ENCODE results near the gene PTPN2.
A peak's percentile ranks its signal among the peaks of the same experiment; 100 is the strongest.
"Not testable (repeated sequence)": the region's sequence is repeated elsewhere in the genome, so short reads cannot be mapped to it uniquely, and the experiment has no call there.

The PTPN2 gene

GRCh38 chr18:12765586-12765985 lies 118.5 kb downstream of the PTPN2 start:
- Histone ChIP-seq H3K4me3 (ENCODE audit: low read depth, low read length) (no peak overlapping the region), H3K4me1 (ENCODE audit: control insufficient read depth, insufficient read depth, low read length) (no peaks in the 10 kb centered on the region), H3K9me3 (ENCODE audit: control insufficient read depth, insufficient read depth, low read depth, low read length) (no peaks in the 10 kb centered on the region), H3K27ac (ENCODE audit: extremely low read depth, low read depth, low read length) (no peak overlapping the region), H3K36me3 (ENCODE audit: control insufficient read depth in 2 of 2, insufficient read depth in 1 of 2, low read length in 2 of 2) (no peaks in the 10 kb centered on the region)
- ChIA-PET POLR2A (no interaction called here), CTCF (interaction anchor here (0.6 kb wide), 1 partner anchor 702 kb away, joined by 3 read pairs; no protein-coding TSS in a partner anchor)
- no peak for TF ChIP-seq ZFHX2 (tag by site-specific recombination; conservative IDR thresholded peaks at IDR 0.05)
- TF ChIP-seq ZNF530 (tag by site-specific recombination; IDR thresholded peaks at IDR 0.05; ENCODE audit: low read depth), result no peak
- TF ChIP-seq ZNF223 (tag by site-specific recombination; IDR thresholded peaks at IDR 0.05), result no peak
- TF ChIP-seq TSHZ1 (tag by site-specific recombination; IDR thresholded peaks at IDR 0.05; ENCODE audit: borderline replicate concordance), result no peak
- TF ChIP-seq ZNF324 (tag by site-specific recombination; IDR thresholded peaks at IDR 0.05), result no peak
- TF ChIP-seq HIC1 (tag by site-specific recombination; IDR thresholded peaks at IDR 0.05), result no peak

GRCh38 chr18:12765126-12765525 lies 118.9 kb downstream of the PTPN2 start:
- H3K36me3 ChIP-seq (ENCODE audit: control insufficient read depth in 2 of 2, insufficient read depth in 1 of 2, low read length in 2 of 2), result no peaks in the 10 kb centered on the region
- POLR2A ChIA-PET, result no interaction called here
- no peak overlapping the region for H3K27ac ChIP-seq (ENCODE audit: extremely low read depth, low read depth, low read length)
- no peaks in the 10 kb centered on the region for H3K9me3 ChIP-seq (ENCODE audit: control insufficient read depth, insufficient read depth, low read depth, low read length)
- CTCF ChIA-PET, result interaction anchor here (0.6 kb wide), 1 partner anchor 702 kb away, joined by 3 read pairs; no protein-coding TSS in a partner anchor
- TF ChIP-seq ZNF10 (tag by site-specific recombination; IDR thresholded peaks at IDR 0.05) (peak; percentile 51; the same call in 1 of the 2 replicates), ZNF391 (tag by site-specific recombination; IDR thresholded peaks at IDR 0.05; ENCODE audit: borderline replicate concordance, low read depth) (no peak)
- H3K4me1 ChIP-seq (ENCODE audit: control insufficient read depth, insufficient read depth, low read length), result no peaks in the 10 kb centered on the region
- no peak overlapping the region for H3K4me3 ChIP-seq (ENCODE audit: low read depth, low read length)

GRCh38 chr18:12758566-12758965 lies 125.5 kb downstream of the PTPN2 start:
- H3K4me1 ChIP-seq (ENCODE audit: control insufficient read depth, insufficient read depth, low read length); H3K27ac ChIP-seq (ENCODE audit: extremely low read depth, low read depth, low read length); H3K36me3 ChIP-seq (ENCODE audit: control insufficient read depth in 2 of 2, insufficient read depth in 1 of 2, low read length in 2 of 2); CTCF ChIA-PET; H3K4me3 ChIP-seq (ENCODE audit: low read depth, low read length); POLR2A ChIA-PET; H3K9me3 ChIP-seq (ENCODE audit: control insufficient read depth, insufficient read depth, low read depth, low read length): not testable (repeated sequence)

GRCh38 chr18:12756619-12757239 lies 127.3 kb downstream of the PTPN2 start:
- H3K27ac ChIP-seq (ENCODE audit: extremely low read depth, low read depth, low read length); H3K9me3 ChIP-seq (ENCODE audit: control insufficient read depth, insufficient read depth, low read depth, low read length); POLR2A ChIA-PET; H3K4me3 ChIP-seq (ENCODE audit: low read depth, low read length); H3K4me1 ChIP-seq (ENCODE audit: control insufficient read depth, insufficient read depth, low read length); H3K36me3 ChIP-seq (ENCODE audit: control insufficient read depth in 2 of 2, insufficient read depth in 1 of 2, low read length in 2 of 2): not testable (repeated sequence)
- CTCF ChIA-PET, result interaction anchor here (0.6 kb wide), 2 partner anchors 24 to 151 kb away, joined by 3 read pairs; no protein-coding TSS in a partner anchor
- TF ChIP-seq BCL6B (tag by site-specific recombination; IDR thresholded peaks at IDR 0.05), result peak; percentile 85

GRCh38 chr18:12755606-12756005 lies 128.4 kb downstream of the PTPN2 start:
- H3K36me3 ChIP-seq (ENCODE audit: control insufficient read depth in 2 of 2, insufficient read depth in 1 of 2, low read length in 2 of 2); H3K4me1 ChIP-seq (ENCODE audit: control insufficient read depth, insufficient read depth, low read length); H3K4me3 ChIP-seq (ENCODE audit: low read depth, low read length); POLR2A ChIA-PET; H3K9me3 ChIP-seq (ENCODE audit: control insufficient read depth, insufficient read depth, low read depth, low read length); H3K27ac ChIP-seq (ENCODE audit: extremely low read depth, low read depth, low read length): not testable (repeated sequence)
- CTCF ChIA-PET, result interaction anchor here (0.6 kb wide), 1 partner anchor 168 kb away, joined by 3 read pairs; no protein-coding TSS in a partner anchor
